ENCODE results near the gene HTT. TPM values are rescaled to one million over a fixed set of nuclear protein-coding genes. Genes with fewer than 3 reads are reported as not detected.

The HTT gene
- 20.0 TPM for total RNA-seq
- long read RNA-seq, partial matches to known transcripts = 9 of 27 reads
- long read RNA-seq, other reads (novel, unspliced or antisense) = 18 of 27 reads

GRCh38 chr4:3074078-3074845, at the start of gene HTT, which contains the start of gene HTT-AS:
Gene HTT, plus strand, starts transcription at chr4:3074681. Its CDS starts 145 bp downstream, at chr4:3074826.
Gene HTT-AS, minus strand, starts transcription at chr4:3074538.
- H3K27me3 ChIP-seq (ENCODE audit: low read depth) = no peaks in the 10 kb centered on the region
- H3K27ac ChIP-seq (replicated peaks) = peak within 1 kb of the TSS; percentile 90
- intact Hi-C loops (cut with micrococcal nuclease) = no loop called here
- H3K4me1 ChIP-seq = peaks cover 45% of the 10 kb centered on the region
- peak; percentile 97 for DNase-seq
- H3K9me3 ChIP-seq (replicated peaks) = no peaks in the 10 kb centered on the region
- H3K36me3 ChIP-seq = no peaks in the 10 kb centered on the region
- H3K4me3 ChIP-seq = peak within 1 kb of the TSS; percentile 85
- no peak for TF ChIP-seq CTCF (IDR thresholded peaks at IDR 0.05; ENCODE audit: borderline replicate concordance)

- intact Hi-C loops (cut with micrococcal nuclease) = no loop called here
- no peak overlapping the region for H3K27ac ChIP-seq (replicated peaks)
- H3K9me3 ChIP-seq (replicated peaks) = no peaks in the 10 kb centered on the region
- H3K27me3 ChIP-seq (ENCODE audit: low read depth) = no peaks in the 10 kb centered on the region
- DNase-seq = no peak
- no peaks in the 10 kb centered on the region for H3K4me1 ChIP-seq
- no peak overlapping the region for H3K4me3 ChIP-seq
- no peak for TF ChIP-seq CTCF (IDR thresholded peaks at IDR 0.05; ENCODE audit: borderline replicate concordance)
- H3K36me3 ChIP-seq = peaks cover 6% of the 10 kb centered on the region
Measured at GRCh38 chr4:3025881-3026280, 48.6 kb upstream of the HTT start.

GRCh38 chr4:3026540-3026939, 47.9 kb upstream of the HTT start:
- Histone ChIP-seq H3K4me3 (no peak overlapping the region), H3K4me1 (no peaks in the 10 kb centered on the region), H3K27ac (replicated peaks) (no peak overlapping the region), H3K36me3 (peaks cover 6% of the 10 kb centered on the region), H3K27me3 (ENCODE audit: low read depth) (no peaks in the 10 kb centered on the region), H3K9me3 (replicated peaks) (no peaks in the 10 kb centered on the region)
- TF ChIP-seq CTCF (IDR thresholded peaks at IDR 0.05; ENCODE audit: borderline replicate concordance) = no peak
- intact Hi-C loops (cut with micrococcal nuclease) = no loop called here
- DNase-seq = no peak

- DNase-seq = no peak
- no peak overlapping the region for H3K4me3 ChIP-seq
- no peak for TF ChIP-seq CTCF (IDR thresholded peaks at IDR 0.05; ENCODE audit: borderline replicate concordance)
- intact Hi-C loops (cut with micrococcal nuclease) = no loop called here
- no peaks in the 10 kb centered on the region for H3K4me1 ChIP-seq
- H3K27me3 ChIP-seq (ENCODE audit: low read depth) = no peaks in the 10 kb centered on the region
- peaks cover 6% of the 10 kb centered on the region for H3K36me3 ChIP-seq
- no peak overlapping the region for H3K27ac ChIP-seq (replicated peaks)
- H3K9me3 ChIP-seq (replicated peaks) = no peaks in the 10 kb centered on the region
Measured at GRCh38 chr4:3029464-3029863, 45.0 kb upstream of the HTT start.

- Histone ChIP-seq H3K36me3 (peaks cover 6% of the 10 kb centered on the region), H3K4me3 (no peak overlapping the region), H3K4me1 (no peaks in the 10 kb centered on the region), H3K27ac (replicated peaks) (no peak overlapping the region), H3K27me3 (ENCODE audit: low read depth) (no peaks in the 10 kb centered on the region), H3K9me3 (replicated peaks) (no peaks in the 10 kb centered on the region)
- no peak for TF ChIP-seq CTCF (IDR thresholded peaks at IDR 0.05; ENCODE audit: borderline replicate concordance)
- intact Hi-C loops (cut with micrococcal nuclease) = no loop called here
- no peak for DNase-seq
Measured at GRCh38 chr4:3030566-3031356, 43.7 kb upstream of the HTT start.
